Activated CD4-positive, CD25-positive, alpha-beta regulatory T cell treated with anti-CD3 and anti-CD28 coated beads, Interleukin-2, amount 50 U/mL, for 24 hours (primary cell): Measurements from ENCODE around the gene CABLES2.

Source experiments
- ATAC-seq, 2 donors: fragments of 150-1000 bp; cut with Tn5 transposase; one replicate each; pipeline ENCODE4 v1.10.0; 2021; ENCODE audit warnings: mild to moderate bottlenecking in 1 of 2, moderate library complexity in 1 of 2

Gene CABLES2

GRCh38 chr20:62404112-62404665 is 2.9 kb downstream of the CABLES2 start:
- no peak for ATAC-seq

GRCh38 chr20:62403331-62403730 is 3.8 kb downstream of the CABLES2 start:
- no peak for ATAC-seq

DNA sequence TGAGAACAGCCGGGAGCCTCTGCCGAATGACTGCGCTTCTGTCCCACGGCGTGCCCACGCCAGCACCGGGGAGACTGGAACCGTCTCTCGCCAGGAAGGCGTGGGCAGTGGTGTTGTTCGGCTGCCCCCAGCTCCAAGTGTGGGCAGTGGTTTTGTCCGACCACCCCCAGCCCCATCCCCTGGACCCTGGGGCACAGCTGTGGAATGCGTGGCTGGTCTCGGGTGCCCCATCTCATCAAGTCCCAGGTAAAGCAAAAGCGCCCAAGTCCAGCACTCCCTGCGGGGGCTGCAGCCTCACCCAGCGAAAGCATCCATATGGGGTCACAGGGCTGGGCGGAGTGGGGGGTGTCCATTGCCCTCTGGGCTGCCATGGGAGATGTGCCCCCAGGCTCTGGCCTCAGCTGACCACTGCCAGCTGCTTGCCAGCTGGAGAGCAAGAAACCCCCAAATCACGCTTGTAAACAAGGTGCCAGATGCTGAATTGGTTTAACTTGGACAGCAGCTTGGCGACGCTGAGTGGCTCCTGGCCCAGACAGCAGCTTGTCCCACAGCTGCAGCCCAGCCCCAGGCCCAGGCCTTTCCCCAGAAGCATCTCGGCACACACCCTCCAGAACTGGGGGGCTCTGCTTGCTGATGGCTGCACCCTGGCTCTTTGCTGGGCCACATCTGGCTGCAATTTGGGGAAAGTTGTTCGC is 4.5 kb downstream of the CABLES2 start:
- no peak for ATAC-seq

- ATAC-seq, result no peak
Observed at GRCh38 chr20:62401331-62401779, 5.7 kb downstream of the CABLES2 start.

- no peak for ATAC-seq
Observed at GRCh38 chr20:62400541-62400940, 6.5 kb downstream of the CABLES2 start.

GRCh38 chr20:62400021-62400420 is 7.1 kb downstream of the CABLES2 start:
- no peak for ATAC-seq

GRCh38 chr20:62398120-62398821 is 8.8 kb downstream of the CABLES2 start:
- no peak for ATAC-seq

DNA sequence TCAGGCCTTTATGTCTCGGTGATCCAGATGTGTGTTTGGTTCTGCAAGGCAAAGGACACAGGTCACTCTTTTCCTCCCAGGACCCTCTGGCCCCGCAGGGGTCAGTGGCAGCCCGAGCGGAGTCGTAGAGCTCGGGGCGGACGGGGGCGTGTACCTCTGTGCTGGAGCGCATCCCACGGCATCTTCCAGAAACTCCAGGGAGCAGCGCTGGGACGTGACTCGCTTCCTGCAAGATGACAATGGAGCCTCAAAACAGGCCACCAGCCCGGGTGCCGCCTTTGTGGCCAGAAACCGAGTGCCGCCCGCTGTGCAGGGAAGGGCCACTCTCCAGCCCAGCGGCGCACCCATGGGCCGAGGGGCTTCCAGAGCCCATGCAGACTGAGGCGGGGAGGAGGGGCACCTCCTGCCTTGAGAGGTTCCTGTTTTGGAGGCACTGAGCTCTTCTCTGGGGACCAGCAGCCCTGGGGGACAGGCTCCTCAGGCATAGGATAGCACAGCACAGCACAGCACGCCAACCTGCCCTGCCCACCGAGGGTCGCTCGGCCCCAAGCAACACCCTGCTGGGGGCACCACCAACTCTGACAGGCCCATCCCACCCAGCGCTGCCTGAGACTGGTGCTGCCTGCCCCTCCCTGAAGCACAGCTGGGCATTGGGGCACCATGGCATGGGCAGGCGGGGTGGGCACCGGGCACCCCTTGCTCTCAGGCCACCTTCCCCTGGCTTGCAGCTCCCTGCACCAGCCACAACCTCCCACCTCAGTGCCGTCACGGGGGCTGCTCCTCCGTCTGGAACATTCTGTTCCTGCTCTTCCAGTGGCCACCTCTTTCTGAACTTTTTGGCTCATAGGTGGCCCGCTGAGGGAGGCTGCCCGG is 10.5 kb downstream of the CABLES2 start:
- no peak for ATAC-seq

- no peak for ATAC-seq
Observed at GRCh38 chr20:62395311-62396242, 11.5 kb downstream of the CABLES2 start.

DNA sequence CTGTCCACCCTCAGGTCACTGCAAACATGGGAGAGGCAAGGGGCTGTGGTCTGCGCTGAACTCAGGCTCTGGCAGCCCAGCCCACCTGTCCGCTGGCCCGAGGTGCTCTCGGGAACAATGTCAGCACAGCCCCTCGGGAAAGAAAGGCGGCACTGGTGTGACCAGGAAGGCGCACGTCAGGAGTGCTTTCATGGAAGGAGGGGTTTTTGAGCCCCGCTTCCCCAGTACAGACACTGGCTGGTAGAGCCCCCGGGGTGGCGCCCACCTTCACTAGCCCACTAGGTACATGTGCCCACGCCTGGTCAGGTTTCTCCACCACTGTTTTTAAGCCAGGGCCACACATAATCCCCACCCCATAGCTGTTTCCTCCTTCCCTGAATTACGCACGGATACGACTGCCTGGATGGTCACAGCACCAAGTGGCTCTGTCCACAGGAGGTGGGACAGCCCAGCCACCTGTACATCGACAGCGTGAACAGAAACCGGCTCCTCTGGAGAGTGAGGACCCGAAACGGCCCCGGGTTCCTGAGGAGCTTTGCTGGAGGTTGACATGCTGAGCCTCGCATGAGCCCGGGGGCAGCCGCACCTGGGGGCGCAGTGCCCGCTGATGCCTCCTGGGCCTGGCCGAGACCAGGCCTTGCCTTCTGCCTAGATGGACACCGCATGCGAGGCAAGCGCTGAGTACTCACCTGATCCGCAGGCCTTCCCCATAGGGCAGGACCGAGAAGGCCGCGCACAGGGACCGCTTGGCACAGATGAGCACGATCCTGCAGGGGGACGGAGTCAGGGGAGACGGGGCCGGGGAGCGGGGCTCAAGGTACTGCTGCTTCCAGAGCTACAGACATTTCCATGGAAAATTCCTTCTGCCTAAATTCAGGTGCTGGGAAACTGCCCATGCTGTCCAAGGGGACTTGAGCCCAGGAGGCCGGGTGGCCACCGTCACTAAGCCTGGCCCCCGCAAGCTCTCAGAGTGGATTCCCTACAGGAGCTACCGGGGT is 12.5 kb downstream of the CABLES2 start:
- ATAC-seq, result no peak

DNA sequence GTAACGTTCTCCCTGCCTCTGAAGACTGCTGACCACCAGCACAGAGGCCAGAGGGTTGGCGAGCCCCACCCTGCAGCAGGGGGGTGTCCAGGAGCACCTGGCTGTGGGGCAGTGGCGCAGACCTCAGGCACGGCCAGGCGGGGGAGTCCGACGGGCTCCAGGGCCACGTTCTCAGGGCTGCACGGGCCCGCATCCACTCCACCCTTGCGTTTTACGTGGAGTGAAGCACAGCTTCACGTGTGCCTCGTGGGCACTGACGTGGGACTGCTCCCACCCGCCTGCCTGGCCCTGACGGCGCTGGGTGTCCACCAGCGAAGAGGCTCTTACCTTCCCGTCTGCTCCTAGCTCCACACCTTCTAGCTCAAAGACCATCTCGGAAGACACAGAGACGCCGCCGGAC is 13.3 kb downstream of the CABLES2 start:
- no peak for ATAC-seq

DNA sequence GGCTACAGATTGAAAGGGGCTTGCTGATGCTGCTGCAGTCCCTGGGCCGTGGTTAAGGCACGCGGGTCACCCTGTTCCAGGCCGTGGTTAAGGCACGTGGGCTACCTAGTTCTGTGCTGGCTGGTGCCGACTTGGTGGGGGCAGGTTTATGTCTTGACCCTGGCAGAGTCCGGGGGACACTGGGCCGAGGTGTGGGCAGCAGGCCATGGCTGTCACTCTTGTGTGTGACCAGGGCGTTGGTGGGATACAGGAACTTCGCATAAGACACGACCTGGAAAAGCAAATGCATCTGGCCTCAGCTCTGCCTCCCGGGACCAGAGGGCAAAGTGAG is 13.8 kb downstream of the CABLES2 start:
- ATAC-seq, result no peak

DNA sequence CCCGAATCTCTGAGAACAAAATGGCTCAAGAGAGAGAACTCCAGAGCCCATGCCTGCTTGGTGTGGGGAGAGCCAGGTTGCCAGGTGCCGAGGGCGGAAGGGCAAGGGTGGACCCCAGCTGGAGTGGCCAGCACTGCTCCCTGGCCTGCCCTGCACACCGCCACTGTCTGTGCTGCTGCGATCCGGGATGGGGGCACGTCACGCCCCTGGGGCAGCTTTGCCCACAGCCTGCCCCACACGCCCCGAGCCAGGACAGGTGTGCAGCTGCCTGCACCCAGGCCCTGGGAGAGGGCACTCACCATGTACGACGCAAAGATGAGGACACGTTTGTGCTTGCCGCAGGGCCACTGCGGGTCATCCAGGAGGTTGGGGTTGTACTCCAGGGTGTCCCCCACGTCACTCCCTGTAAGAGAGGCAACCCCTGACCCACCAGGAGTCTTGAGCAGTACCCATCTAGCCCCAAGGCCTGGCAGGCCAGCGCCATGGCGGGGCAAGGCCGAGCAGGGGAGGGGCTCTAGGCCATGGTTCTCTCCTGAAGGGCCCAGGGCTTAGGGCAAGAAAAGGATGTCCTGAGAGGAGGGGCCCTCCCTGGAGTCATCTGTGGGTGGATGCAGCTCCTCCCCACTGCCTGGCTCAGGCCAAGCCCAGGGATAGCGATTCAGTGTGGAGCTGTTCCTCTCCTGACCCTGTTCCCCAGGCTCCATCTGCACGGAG is 14.3 kb downstream of the CABLES2 start:
- no peak for ATAC-seq

DNA sequence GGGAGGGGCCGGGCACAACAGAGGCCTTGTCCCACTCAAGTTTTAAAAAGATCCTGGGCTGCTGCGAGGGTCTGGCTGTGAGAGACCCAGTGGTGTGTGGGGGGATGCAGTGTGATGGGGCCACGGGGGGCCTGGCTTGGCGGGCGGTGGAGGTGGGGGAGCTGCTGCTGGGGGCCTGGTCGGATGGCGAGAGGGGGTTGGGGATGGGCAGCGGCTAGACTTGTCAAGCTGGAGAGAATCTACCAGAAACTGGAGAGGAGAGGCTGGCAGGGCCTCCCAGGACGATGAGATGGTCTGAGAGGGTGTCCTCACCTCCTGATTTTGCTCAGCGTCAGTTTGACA is 15.0 kb downstream of the CABLES2 start:
- no peak for ATAC-seq

- ATAC-seq, result no peak
Observed at GRCh38 chr20:62391165-62392076, 15.7 kb downstream of the CABLES2 start.

GRCh38 chr20:62390317-62391164 is 16.5 kb downstream of the CABLES2 start:
- no peak for ATAC-seq

GRCh38 chr20:62389601-62390087 is 17.4 kb downstream of the CABLES2 start:
- no peak for ATAC-seq
